HEK293 (cell line): ENCODE results near the gene PHKA1.

Experiments used
- ZNF335 ChIP-seq: fragments of 450-650 bp; formaldehyde crosslinking; conservative IDR thresholded peaks from 2 replicates; pipeline ENCODE4 v1.5.1; 2016; ENCODE audit warnings: missing biosample characterization, missing genetic modification characterization
- ZNF341 ChIP-seq: fragments of 450-650 bp; formaldehyde crosslinking; IDR thresholded peaks from 2 replicates; pipeline ENCODE4; 2016; ENCODE audit warnings: low read depth, missing biosample characterization, missing genetic modification characterization
- ZNF747 ChIP-seq: fragments of 450-650 bp; formaldehyde crosslinking; IDR thresholded peaks from 2 replicates; pipeline ENCODE4 v1.5.1; 2016; ENCODE audit warnings: missing biosample characterization, missing genetic modification characterization
- TF ChIP-seq, protein P1 (sequence below): fragments of 450-650 bp; formaldehyde crosslinking; IDR thresholded peaks from 2 replicates; pipeline ENCODE4 v1.5.1; 2016; ENCODE audit warnings: missing biosample characterization, missing genetic modification characterization
- TF ChIP-seq, protein P2 (sequence below): sonication (generic); formaldehyde crosslinking; IDR thresholded peaks from 2 replicates; pipeline ENCODE4 v1.8.1; 2022; ENCODE audit warnings: mild to moderate bottlenecking, moderate library complexity, missing genetic modification reagents

DNA sequence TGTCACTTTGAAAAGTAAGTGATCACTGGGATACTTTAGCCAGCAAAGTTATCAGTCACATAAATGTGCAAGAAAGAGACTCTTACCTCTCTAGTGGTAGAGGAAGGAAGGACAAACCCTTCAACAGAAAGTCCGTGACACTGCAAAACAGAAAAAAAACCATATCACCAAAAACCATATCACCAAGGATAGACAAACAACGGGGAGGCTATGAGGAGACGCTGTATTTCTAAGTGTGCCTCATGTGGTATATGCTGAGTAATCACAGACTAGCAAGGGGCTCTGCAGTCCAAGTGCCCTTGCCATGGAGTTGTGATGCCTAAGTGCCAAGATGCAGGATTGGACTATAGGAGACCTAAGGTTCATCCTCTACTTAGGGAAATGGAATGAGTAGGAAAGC, 129.9 kb downstream of the PHKA1 start:
- TF ChIP-seq, protein P1, sequence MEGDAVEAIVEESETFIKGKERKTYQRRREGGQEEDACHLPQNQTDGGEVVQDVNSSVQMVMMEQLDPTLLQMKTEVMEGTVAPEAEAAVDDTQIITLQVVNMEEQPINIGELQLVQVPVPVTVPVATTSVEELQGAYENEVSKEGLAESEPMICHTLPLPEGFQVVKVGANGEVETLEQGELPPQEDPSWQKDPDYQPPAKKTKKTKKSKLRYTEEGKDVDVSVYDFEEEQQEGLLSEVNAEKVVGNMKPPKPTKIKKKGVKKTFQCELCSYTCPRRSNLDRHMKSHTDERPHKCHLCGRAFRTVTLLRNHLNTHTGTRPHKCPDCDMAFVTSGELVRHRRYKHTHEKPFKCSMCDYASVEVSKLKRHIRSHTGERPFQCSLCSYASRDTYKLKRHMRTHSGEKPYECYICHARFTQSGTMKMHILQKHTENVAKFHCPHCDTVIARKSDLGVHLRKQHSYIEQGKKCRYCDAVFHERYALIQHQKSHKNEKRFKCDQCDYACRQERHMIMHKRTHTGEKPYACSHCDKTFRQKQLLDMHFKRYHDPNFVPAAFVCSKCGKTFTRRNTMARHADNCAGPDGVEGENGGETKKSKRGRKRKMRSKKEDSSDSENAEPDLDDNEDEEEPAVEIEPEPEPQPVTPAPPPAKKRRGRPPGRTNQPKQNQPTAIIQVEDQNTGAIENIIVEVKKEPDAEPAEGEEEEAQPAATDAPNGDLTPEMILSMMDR (tag by site-specific recombination), result no peak
- TF ChIP-seq ZNF747, result no peak
- TF ChIP-seq ZNF335 (tag by site-specific recombination), result no peak
- no peak for TF ChIP-seq ZNF341 (tag by site-specific recombination)
- TF ChIP-seq, protein P2, sequence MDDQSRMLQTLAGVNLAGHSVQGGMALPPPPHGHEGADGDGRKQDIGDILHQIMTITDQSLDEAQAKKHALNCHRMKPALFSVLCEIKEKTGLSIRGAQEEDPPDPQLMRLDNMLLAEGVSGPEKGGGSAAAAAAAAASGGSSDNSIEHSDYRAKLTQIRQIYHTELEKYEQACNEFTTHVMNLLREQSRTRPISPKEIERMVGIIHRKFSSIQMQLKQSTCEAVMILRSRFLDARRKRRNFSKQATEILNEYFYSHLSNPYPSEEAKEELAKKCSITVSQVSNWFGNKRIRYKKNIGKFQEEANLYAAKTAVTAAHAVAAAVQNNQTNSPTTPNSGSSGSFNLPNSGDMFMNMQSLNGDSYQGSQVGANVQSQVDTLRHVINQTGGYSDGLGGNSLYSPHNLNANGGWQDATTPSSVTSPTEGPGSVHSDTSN (CRISPR knock-in tag), result no peak
